Neutrophil (primary cell): ENCODE measurements around the gene SLC44A3.

Experiments
- H3K27ac ChIP-seq: fragments of 200-600 bp; sonication (generic); 2 replicates; pipeline ENCODE4 v1.5.1; 2016; ENCODE audit warnings: mild to moderate bottlenecking, moderate library complexity
- H3K27me3 ChIP-seq: fragments of 200-600 bp; sonication (generic); 2 replicates; pipeline ENCODE4 v1.6.0; 2016; ENCODE audit warnings: mild to moderate bottlenecking
- H3K36me3 ChIP-seq: fragments of 200-600 bp; sonication (generic); 2 replicates; pipeline ENCODE4 v1.5.1; 2017
- H3K4me1 ChIP-seq, 2 experiments: fragments of 200-600 bp in 1 of 2; sonication (generic) in 1 of 2; 1 replicate in 1 of 2; 2 replicates in 1 of 2; pipeline versions ENCODE4 v1.5.1 to v1.6.1; 2013 to 2016; ENCODE audit warnings: low read depth in 1 of 2, low read length in 1 of 2, mild to moderate bottlenecking in 1 of 2, moderate library complexity in 1 of 2; ENCODE audit not compliant: control insufficient read depth in 1 of 2, insufficient read depth in 1 of 2
- H3K4me3 ChIP-seq, 2 experiments: fragments of 200-600 bp in 1 of 2; sonication (generic) in 1 of 2; 1 replicate in 1 of 2; 2 replicates in 1 of 2; pipeline ENCODE4 v1.5.1; 2013 to 2016; ENCODE audit warnings: low read depth in 1 of 2, low read length in 1 of 2, mild to moderate bottlenecking in 1 of 2, moderate library complexity in 1 of 2
- H3K9me3 ChIP-seq: fragments of 200-600 bp; sonication (generic); 2 replicates; pipeline ENCODE4 v1.5.1; 2016
- TF ChIP-seq, protein P1 (sequence below): fragments of 200-600 bp; sonication (generic); IDR thresholded peaks from 2 replicates; pipeline ENCODE4 v1.5.1; 2016; ENCODE audit warnings: antibody characterized with exemption

Gene SLC44A3

DNA sequence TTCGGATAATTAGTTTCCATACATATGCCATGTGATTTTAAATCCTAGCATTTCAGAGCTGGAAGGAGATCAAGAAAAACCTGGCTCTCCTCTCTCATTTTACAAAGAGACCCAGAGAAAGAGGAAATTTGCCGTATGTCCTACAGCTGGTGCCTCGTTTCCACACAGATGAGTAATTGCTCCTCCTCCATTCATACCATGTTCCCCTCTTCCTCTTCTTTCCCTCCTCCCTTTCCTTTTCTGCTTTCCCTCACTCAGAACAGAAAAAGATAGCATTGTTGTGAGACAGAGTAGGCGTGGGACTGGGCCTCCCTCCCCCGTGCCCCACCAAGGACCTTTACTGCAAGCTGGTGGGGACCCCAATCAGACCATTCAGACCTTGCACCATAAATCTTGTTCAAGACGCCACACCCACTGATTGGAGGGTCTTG lies 13.7 kb upstream of the SLC44A3 start:
- no peaks in the 10 kb centered on the region for H3K27me3 ChIP-seq
- TF ChIP-seq, protein P1, sequence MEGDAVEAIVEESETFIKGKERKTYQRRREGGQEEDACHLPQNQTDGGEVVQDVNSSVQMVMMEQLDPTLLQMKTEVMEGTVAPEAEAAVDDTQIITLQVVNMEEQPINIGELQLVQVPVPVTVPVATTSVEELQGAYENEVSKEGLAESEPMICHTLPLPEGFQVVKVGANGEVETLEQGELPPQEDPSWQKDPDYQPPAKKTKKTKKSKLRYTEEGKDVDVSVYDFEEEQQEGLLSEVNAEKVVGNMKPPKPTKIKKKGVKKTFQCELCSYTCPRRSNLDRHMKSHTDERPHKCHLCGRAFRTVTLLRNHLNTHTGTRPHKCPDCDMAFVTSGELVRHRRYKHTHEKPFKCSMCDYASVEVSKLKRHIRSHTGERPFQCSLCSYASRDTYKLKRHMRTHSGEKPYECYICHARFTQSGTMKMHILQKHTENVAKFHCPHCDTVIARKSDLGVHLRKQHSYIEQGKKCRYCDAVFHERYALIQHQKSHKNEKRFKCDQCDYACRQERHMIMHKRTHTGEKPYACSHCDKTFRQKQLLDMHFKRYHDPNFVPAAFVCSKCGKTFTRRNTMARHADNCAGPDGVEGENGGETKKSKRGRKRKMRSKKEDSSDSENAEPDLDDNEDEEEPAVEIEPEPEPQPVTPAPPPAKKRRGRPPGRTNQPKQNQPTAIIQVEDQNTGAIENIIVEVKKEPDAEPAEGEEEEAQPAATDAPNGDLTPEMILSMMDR: no peak
- H3K27ac ChIP-seq: no peak overlapping the region
- H3K9me3 ChIP-seq: no peaks in the 10 kb centered on the region
- H3K4me1 ChIP-seq: peaks cover 19 to 20% of the 10 kb centered on the region in 2 experiments
- H3K36me3 ChIP-seq: no peaks in the 10 kb centered on the region
- H3K4me3 ChIP-seq: no peak overlapping the region

DNA sequence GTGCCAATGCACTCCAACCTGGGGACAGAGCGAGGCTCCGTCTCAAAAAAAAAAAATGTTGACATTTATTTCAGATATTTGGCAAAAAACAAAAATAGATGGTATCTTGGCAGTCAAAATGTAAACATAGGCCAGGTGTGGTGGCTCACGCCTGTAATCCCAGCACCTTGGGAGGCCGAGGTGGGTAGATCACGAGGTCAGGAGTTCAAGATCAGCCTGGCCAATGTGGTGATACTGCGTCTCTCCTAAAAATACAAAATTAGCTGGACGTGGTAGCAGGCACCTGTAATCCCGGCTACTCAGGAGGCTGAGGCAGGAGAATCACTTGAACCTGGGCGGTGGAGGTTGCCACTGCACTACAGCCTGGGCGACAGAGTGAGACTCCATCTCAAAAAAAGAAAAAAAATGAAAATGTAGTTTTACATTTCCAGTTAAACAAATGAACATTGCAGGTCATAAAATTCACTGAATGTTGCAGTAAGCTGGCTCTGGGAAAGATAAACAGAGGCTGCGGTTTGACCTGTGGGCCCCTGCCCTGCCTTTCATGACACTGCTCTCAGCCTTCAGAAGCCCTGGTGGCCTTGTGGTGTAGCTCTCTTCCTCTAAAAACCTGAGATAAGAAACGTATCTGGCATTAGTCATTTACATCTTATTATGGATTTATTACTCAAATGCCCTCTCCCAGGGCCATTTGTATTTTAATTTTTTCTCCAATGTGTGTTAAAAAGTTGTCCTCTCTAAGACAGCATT lies 12.2 kb upstream of the SLC44A3 start:
- Histone ChIP-seq H3K27ac (no peak overlapping the region), H3K36me3 (no peaks in the 10 kb centered on the region), H3K4me3 (no peak overlapping the region), H3K27me3 (no peaks in the 10 kb centered on the region), H3K9me3 (no peaks in the 10 kb centered on the region), H3K4me1 (peaks cover 9% of the 10 kb centered on the region in 2 experiments)
- TF ChIP-seq, protein P1: no peak

DNA sequence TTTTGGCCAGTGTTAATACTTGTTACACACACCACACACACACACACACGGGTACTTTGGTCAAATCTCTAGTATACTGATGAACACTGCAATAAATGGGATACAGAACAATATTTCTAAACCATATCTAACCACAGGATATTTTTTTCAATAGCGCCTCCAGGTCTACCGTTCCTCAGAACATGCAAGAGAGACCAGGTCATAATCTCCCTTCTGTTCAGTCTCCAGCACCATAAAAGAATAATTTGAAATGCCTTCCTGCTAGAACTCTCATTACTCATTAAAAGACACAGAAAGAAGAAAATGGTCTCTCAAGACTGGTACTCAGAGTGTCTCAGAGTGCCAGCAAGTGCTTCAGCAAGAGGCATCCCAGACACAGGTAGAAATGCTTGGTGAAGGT lies 11.5 kb upstream of the SLC44A3 start:
- Histone ChIP-seq H3K27me3 (no peaks in the 10 kb centered on the region), H3K27ac (no peak overlapping the region), H3K4me1 (peaks cover 9% of the 10 kb centered on the region in 2 experiments), H3K36me3 (no peaks in the 10 kb centered on the region), H3K9me3 (no peaks in the 10 kb centered on the region), H3K4me3 (no peak overlapping the region)
- TF ChIP-seq, protein P1: no peak

DNA sequence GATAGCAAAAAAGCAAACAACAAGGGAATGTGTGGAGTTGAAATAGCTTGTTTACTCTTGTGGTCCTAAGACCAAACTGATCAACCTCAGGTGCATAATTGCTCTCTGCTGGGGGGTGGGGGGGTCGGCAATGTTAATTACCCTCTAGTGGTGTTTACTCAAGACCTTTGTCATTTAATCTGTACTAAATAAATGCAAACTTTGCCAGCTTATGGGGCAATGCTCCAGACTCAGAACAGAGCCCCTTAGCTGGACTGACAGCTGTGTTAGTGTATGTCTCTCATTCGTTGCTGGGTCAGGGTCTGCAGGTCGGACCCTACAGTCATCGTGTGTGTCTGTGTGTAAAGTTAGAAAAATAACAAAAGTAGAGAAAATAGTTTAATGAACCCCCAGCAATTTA lies 7.2 kb upstream of the SLC44A3 start:
- no peaks in the 10 kb centered on the region for H3K9me3 ChIP-seq
- no peak overlapping the region for H3K4me3 ChIP-seq
- peaks cover 3% of the 10 kb centered on the region for H3K27me3 ChIP-seq
- TF ChIP-seq, protein P1: no peak
- no peaks in the 10 kb centered on the region for H3K36me3 ChIP-seq
- H3K4me1 ChIP-seq: no peaks in the 10 kb centered on the region
- no peak overlapping the region for H3K27ac ChIP-seq

DNA sequence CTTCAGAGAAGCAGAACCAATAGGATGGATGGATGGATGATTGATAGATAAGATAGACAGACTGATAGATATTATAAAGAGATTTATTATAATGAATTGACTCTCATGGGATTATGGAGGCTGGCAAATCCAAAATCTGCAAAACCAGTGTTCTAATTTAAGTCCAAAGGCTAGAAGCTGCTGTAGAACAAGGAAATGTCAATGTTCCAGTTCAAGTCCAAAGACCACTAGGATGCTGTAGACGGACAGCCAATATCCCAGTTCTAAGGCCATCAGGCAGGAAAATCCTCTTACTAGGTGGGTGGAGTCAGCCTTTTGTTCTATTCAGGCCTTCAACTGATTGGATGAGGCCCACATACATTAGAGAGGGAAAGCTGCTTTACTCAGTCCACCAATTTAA lies 4.1 kb upstream of the SLC44A3 start:
- peaks cover 33% of the 10 kb centered on the region for H3K27me3 ChIP-seq
- H3K27ac ChIP-seq: no peak overlapping the region
- no peak overlapping the region for H3K4me3 ChIP-seq
- TF ChIP-seq, protein P1: no peak
- no peaks in the 10 kb centered on the region for H3K9me3 ChIP-seq
- no peaks in the 10 kb centered on the region for H3K36me3 ChIP-seq
- H3K4me1 ChIP-seq: peaks cover 10 to 13% of the 10 kb centered on the region in 2 experiments
